Stimulated activated CD8-positive, alpha-beta memory T cell treated with anti-CD3 and anti-CD28 coated beads, Interleukin-7, amount 100 ng/mL, for 1 hour (primary cell): Measurements from ENCODE around the gene SDR9C7.
"Not testable (repeated sequence)": the region's sequence is repeated elsewhere in the genome, so short reads cannot be mapped to it uniquely, and the experiment has no call there.

Source experiments
- DNase-seq, 2 donors: peaks; one replicate each; pipeline ENCODE4 v3.0.0-alpha.2; 2020; ENCODE audit warnings: low read depth in 2 of 2

SDR9C7 gene

DNA sequence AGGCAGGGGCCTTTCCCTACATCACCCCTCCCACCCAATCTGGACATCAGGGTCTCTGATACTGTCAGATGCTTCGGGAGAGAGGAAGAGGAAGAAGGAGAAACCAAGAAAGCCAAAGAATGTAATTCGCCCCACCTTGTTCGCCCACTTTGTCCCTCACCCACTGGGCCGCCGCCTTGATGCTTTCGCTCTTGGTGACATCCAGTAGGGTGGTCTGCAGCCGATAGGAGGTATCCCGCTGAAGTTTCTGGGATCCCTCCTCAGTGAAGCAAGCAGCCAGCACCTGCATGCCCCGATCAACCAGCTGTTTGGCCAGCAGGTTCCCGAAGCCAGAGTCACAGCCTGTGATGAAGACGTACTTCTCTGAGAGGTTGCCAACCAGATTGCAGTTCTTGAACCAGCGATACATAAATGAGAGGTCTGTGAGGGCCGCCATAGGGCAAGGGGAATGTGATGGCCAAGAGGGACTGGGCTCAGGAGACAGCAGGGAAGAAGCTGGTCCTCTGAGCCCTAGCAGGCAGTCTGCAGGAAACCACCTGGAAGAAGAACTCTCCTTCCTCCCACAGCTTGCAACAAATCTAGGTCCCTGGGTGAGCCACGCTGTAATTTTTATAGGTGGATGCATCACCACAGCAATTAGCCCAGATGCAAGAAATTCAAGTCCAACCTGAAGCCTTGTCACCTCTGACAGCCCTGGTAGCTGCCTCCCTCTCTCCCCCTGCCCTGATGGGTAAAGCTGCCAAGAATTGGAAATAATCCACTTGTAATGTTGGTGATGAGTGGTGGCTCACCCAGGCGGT, at the start of gene SDR9C7:
SDR9C7 (minus strand) TSS at position 583 of the 800 bp plus-strand sequence; CDS start at position 436, 147 bp downstream.
- DNase-seq: no peak

GRCh38 chr12:56983386-56983785, 49.2 kb upstream of the SDR9C7 start:
- no peak for DNase-seq

DNA sequence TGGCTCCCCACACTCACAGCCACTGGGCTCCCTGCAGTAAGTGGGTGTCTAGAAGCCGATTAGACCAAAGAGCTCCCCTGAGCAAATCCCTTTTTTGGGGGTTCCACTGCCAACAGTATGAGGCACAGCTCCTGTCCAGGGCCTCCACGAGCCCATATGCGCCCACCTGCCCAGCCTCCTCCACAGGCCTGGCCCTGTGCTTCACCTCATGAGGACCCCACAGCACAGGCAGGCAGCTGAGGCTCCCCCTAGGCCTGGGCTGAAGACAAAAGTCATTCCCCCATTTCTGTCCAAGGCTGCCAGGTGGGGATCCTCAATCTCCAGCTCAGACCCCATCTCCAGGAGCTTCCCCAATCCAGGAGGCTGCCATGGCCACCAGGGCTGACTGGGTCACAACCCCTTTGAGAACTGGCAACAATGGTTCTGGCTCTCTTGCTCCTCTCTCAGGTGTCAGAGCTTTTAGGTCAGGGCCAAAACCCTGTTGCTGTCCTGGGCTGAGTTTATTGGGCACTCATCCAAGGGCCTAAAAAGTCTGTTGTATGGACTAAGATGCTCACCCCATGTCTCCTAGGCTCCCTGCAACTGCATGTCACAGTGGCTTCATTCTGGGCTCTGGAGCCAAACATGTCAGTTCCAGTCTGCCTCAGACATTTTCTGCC, 48.5 kb upstream of the SDR9C7 start:
- DNase-seq: not testable (repeated sequence)

DNA sequence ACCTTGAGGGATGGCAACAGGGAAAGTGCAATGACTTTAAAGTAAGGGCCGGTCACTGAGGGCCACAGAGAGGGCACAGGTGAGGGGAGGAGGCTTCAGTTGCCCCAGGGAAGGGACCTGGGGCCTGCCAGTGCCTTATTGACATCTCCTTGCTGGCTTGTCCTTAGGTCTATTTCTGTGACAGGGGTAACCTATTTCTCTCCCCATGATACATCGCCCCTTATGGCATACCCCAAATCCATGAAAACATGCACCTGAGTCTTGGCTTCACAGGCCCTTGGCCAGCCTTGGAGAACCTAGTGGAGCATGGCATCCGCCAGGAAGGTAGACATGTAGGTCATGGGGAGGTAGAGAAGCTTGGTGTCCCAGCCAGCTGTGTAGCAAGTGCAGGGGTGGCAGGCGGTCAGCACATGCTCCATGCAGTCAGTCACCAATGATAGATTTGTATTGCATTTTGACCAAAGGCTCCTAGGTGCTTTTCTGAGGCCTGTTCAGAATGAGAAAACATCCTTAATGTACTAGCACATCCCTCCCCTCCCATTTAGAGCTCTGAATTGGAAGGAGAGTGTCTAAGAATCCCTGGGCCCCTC, 46.8 kb upstream of the SDR9C7 start:
- no peak for DNase-seq

DNA sequence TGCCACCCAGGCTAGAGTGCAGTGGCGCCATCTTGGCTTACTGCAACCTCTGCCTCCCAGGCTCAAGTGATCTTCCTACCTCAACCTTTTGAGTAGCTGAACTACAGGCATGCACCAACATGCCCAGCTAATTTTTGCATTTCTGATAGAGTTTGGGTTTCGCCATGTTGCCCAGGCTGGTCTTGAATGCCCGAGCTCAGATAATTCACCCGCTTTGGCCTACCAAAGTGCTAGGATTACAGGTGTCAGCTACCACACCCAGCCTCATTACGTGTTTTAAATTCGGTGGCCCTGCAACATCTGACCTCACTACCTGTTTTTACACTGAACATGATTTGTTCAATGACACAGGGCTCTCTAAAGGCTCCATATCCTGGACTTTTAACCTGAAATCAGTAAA, 46.1 kb upstream of the SDR9C7 start:
- DNase-seq: no peak

- DNase-seq: no peak
Measured at GRCh38 chr12:56979628-56980027, 45.4 kb upstream of the SDR9C7 start.

GRCh38 chr12:56978397-56979138, 44.4 kb upstream of the SDR9C7 start:
- no peak for DNase-seq

- DNase-seq: not testable (repeated sequence)
Measured at GRCh38 chr12:56977361-56977760, 43.2 kb upstream of the SDR9C7 start.

DNA sequence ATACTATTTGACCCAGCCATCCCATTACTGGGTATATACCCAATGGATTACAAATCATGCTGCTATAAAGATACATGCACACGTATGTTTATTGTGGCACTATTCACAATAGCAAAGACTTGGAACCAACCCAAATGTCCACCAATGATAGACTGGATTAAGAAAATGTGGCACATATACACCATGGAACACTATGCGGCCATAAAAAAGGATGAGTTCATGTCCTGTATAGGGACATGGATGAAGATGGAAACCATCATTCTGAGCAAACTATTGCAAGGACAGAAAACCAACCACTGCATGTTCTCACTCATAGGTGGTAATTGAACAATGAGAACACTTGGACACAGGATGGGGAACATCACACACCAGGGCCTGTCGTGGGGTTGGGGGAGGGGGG, 40.0 kb upstream of the SDR9C7 start:
- not testable (repeated sequence) for DNase-seq

DNA sequence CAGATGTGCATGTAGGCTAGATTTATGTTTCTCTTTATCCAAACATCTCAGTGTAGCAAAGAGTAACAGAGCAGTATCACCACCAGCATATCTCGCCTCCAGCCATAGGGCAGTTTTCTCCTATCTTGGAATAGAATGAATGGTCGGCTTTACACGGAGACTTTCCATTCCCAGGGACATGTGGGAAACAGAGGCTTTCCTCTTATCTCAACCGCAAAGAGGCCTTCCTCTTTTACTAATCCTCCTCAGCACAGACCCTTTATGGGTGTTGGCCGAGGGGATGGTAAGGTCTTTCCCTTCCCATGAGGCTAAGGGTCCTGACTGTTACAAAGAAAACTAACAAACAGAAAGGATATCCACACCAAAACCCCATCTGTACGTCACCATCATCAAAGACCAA, 34.7 kb upstream of the SDR9C7 start:
- DNase-seq: not testable (repeated sequence)

DNA sequence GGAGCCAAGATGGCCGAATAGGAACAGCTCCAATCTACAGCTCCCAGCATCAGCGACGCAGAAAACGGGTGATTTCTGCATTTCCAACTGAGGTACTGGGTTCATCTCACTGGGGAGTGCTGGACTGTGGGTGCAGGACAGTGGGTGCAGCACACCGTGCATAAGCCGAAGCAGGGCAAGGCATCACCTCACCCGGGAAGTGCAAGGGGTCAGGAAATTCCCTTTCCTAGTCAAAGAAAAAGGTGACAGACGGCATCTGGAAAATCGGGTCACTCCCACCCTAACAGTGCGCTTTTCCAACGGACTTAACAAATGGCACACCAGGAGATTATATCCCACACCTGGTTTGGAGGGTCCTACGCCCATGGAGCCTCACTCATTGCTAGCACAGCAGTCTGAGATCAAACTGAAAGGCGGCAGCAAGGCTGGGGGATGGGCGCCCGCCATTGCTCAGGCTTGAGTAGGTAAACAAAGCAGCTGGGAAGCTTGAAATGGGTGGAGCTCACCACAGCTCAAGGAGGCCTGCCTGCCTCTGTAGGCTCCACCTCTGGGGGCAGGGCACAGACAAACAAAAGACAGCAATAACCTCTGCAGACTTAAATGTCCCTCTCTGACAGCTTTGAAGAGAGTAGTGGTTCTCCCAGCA, 31.9 kb upstream of the SDR9C7 start:
- not testable (repeated sequence) for DNase-seq

DNA sequence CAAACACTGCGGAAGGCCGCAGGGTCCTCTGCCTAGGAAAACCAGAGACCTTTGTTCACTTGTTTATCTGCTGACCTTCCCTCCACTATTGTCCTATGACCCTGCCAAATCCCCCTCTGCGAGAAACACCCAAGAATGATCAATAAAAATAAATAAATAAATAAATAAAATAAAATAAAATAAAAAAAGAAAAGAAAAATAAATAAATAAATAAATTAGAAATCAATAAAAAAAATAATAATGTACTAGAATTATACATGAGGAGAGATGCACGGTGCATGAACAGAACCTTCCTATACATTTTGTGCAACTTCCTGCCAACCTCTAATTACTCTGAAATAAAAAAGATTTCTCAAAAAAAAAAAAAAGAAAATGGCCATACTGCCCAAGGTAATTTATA, 30.9 kb upstream of the SDR9C7 start:
- DNase-seq: not testable (repeated sequence)

DNA sequence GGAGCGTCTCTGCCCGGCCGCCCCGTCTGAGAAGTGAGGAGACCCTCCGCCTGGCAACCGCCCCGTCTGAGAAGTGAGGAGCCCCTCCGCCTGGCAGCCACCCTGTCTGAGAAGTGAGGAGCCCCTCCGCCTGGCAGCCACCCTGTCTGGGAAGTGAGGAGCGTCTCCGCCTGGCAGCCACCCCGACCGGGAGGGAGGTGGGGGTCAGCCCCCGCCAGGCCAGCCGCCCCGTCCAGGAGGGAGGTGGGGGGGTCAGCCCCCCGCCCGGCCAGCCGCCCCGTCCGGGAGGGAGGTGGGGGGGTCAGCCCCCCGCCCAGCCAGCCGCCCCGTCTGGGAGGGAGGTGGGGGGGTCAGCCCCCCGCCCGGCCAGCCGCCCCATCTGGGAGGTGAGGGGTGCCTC, 29.3 kb upstream of the SDR9C7 start:
- DNase-seq: not testable (repeated sequence)

DNA sequence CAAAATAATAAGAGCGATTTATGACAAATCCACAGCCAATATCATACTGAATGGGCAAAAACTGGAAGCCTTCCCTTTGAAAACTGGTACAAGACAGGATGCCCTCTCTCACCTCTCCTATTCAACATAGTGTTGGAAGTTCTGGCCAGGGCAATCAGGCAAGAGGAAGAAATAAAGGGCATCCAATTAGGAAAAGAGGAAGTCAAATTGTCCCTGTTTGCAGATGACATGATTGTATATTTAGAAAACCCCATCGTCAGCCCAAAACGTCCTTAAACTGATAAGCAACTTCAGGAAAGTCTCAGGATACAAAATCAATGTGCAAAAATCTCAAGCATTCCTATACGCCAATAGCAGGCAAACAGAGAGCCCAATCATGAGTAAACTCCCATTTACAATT, 28.0 kb upstream of the SDR9C7 start:
- not testable (repeated sequence) for DNase-seq

DNA sequence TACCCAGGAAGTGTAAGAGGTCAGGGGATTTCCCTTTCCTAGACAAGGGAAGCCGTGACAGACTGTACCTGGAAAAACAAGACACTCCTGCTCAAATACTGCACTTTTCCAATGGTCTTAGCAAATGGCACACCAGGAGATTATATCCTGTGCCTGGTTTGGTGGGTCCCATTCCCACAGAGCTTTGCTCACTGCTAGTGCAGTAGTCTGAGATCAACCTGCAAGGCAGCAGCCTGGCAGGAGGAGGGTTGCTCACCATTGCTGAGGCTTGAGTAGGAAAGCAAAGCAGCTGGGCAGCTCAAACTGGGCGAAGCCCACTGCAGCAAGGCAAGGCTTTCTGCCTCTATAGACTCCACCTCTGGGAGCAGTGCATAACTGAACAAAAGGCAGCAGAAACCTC, 24.2 kb upstream of the SDR9C7 start:
- no peak for DNase-seq

GRCh38 chr12:56957229-56958052, 23.2 kb upstream of the SDR9C7 start, which contains the start of gene RDH16:
TSS of gene RDH16 (minus strand) at chr12:56957608. CDS start at chr12:56957462, 146 bp downstream.
- no peak for DNase-seq

DNA sequence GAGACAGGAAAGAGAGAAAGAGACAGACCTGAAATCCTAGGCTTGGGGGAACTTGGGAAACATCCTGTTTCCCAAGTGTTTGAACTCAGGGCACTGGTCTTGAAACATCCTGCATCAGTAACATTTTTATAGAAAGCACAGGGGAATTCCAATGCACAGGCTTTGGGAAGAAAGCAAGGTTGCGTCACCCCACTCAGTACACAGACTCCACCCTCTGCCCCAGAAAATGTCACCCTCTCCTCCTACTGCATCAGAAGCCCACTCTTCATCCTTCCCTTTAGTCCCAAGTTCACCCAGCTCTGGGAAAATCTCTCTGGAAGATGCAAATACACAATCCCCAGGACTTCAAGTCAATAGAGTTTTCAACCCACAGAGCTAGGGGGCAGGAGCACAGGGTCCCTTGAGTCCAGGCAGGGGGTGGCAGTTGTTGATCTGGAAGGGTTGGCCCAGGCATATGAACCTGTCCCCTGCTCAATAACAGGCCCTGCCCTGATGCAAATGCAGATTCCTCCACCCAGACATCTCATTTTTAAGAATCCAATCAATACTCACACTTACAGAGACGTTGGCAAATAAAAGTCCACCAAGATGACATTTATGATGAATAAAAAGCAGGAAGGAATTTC, 21.5 kb upstream of the SDR9C7 start:
- DNase-seq: no peak

GRCh38 chr12:56954958-56955355, 20.7 kb upstream of the SDR9C7 start:
- DNase-seq: no peak

- DNase-seq: no peak
Measured at GRCh38 chr12:56954057-56954957, 20.1 kb upstream of the SDR9C7 start.
